ENCODE measurements around the gene CFAP61. TPM values are rescaled to one million over a fixed set of nuclear protein-coding genes. Genes with fewer than 3 reads are reported as not detected.

CFAP61 gene
- total and polyA plus RNA-seq, 5 donors from 2014 or later: not detected

DNA sequence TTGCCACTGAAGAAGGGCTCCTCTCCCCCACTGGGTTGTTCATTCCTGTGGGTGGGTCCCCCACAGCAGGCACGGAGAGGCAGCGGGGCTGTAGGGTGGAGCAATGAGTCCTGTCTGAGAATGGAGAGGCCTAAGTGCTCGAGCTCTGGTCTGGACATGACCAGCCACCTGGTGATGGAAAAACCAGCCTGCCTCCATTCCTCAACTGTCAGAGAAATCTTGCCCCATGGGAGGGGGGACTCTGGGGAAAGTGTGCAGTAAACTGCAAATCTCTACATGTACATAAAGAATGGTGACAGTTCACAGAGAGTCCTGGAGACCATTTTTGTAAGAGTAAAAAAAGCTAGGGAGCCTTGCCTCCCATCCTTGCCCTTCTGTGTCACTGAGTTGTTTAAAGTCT is 349.7 kb downstream of the CFAP61 start:
- Histone ChIP-seq H3K27ac (ENCODE audit: insufficient read depth, low read length, poor library complexity, severe bottlenecking) (no peak overlapping the region), H3K9me3 (ENCODE audit: control insufficient read depth in 2 of 2, low read length in 2 of 2) (no peaks in the 10 kb centered on the region), H3K4me3 (ENCODE audit: low read depth, low read length) (no peak overlapping the region), H3K4me1 (ENCODE audit: control insufficient read depth, insufficient read depth, low read length, poor library complexity, severe bottlenecking) (no peaks in the 10 kb centered on the region), H3K36me3 (ENCODE audit: control insufficient read depth, insufficient read depth, low read length) (no peaks in the 10 kb centered on the region), H3K27me3 (ENCODE audit: control insufficient read depth, insufficient read depth, low read length) (no peaks in the 10 kb centered on the region)
- Mint-ChIP-seq H3K27ac (peak overlapping the region in 1 of 3 donors; percentile 35), H3K36me3 (peaks cover 28% of the 10 kb centered on the region), H3K4me3 (no peak overlapping the region), H3K4me1 (peaks cover 0 to 3% (median 0%) of the 10 kb centered on the region in 4 donors), H3K27me3 (no peaks in the 10 kb centered on the region), H3K9me3 (peaks cover 0 to 2% (median 0%) of the 10 kb centered on the region in 7 donors)
- DNase-seq: no peak
- ATAC-seq (ENCODE audit: low read depth in 2 of 2): no peak

DNA sequence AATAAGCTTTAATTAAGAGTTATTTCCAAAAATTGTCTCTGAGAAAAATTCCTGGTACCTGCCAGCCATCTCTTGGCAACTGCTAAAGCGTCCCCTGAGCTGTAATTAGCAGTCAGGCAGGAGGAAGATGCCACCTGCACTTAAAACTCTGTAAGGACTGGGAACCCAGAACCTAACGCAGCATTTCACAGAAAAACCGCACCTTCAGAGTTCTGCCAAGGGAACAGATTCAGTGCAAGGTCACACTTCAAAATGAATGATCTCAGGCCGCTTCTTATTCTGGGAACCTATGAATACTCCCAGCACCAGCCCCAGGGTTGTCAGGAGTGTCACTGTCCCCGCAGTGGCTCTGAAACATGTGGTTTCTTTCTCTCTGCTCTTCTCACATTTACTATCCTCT is 352.3 kb downstream of the CFAP61 start:
- no peaks in the 10 kb centered on the region for H3K4me1 ChIP-seq (ENCODE audit: control insufficient read depth, insufficient read depth, low read length, poor library complexity, severe bottlenecking)
- H3K9me3 ChIP-seq (ENCODE audit: control insufficient read depth in 2 of 2, low read length in 2 of 2): no peaks in the 10 kb centered on the region
- no peak for ATAC-seq (ENCODE audit: low read depth in 2 of 2)
- no peaks in the 10 kb centered on the region for H3K36me3 ChIP-seq (ENCODE audit: control insufficient read depth, insufficient read depth, low read length)
- Mint-ChIP-seq H3K9me3 (peaks cover 0 to 2% (median 0%) of the 10 kb centered on the region in 7 donors), H3K36me3 (peaks cover 23% of the 10 kb centered on the region), H3K27me3 (no peaks in the 10 kb centered on the region), H3K4me3 (no peak overlapping the region), H3K4me1 (peaks cover 0 to 3% (median 0%) of the 10 kb centered on the region in 4 donors), H3K27ac (no peak overlapping the region)
- DNase-seq: peak in 1 of 3 donors; percentile 12
- H3K27ac ChIP-seq (ENCODE audit: insufficient read depth, low read length, poor library complexity, severe bottlenecking): no peak overlapping the region
- no peak overlapping the region for H3K4me3 ChIP-seq (ENCODE audit: low read depth, low read length)
- no peaks in the 10 kb centered on the region for H3K27me3 ChIP-seq (ENCODE audit: control insufficient read depth, insufficient read depth, low read length)

DNA sequence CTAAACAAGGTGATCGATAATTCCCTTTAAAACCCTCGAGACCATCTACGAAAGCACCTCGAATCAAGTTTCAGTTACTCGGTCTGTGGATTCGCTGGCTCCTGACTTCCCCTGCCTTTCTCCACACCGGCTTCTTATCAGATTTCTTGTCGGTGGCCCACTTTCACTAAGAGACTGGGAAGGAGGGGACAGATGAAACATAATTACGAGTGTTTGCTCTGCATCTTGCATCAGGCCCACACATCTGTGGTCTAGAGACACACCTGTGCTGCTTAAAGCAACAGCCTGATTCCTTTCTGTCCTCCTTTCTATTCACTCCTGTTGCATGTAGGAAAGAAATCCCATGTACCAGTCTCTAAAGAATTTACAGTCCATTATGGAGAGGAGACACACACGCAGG is 353.3 kb downstream of the CFAP61 start:
- H3K4me1 Mint-ChIP-seq: peaks cover 0 to 3% (median 0%) of the 10 kb centered on the region in 4 donors
- H3K27ac Mint-ChIP-seq: peak overlapping the region in 1 of 3 donors; percentile 14
- H3K4me3 Mint-ChIP-seq: no peak overlapping the region
- no peak for DNase-seq
- peaks cover 18% of the 10 kb centered on the region for H3K36me3 Mint-ChIP-seq
- ATAC-seq (ENCODE audit: low read depth in 2 of 2): no peak
- H3K27ac ChIP-seq (ENCODE audit: insufficient read depth, low read length, poor library complexity, severe bottlenecking): no peak overlapping the region
- H3K9me3 ChIP-seq (ENCODE audit: control insufficient read depth in 2 of 2, low read length in 2 of 2): no peaks in the 10 kb centered on the region
- H3K27me3 ChIP-seq (ENCODE audit: control insufficient read depth, insufficient read depth, low read length): no peaks in the 10 kb centered on the region
- H3K9me3 Mint-ChIP-seq: peaks cover 0 to 2% (median 0%) of the 10 kb centered on the region in 7 donors
- no peaks in the 10 kb centered on the region for H3K36me3 ChIP-seq (ENCODE audit: control insufficient read depth, insufficient read depth, low read length)
- H3K4me1 ChIP-seq (ENCODE audit: control insufficient read depth, insufficient read depth, low read length, poor library complexity, severe bottlenecking): no peaks in the 10 kb centered on the region
- H3K27me3 Mint-ChIP-seq: no peaks in the 10 kb centered on the region
- no peak overlapping the region for H3K4me3 ChIP-seq (ENCODE audit: low read depth, low read length)

DNA sequence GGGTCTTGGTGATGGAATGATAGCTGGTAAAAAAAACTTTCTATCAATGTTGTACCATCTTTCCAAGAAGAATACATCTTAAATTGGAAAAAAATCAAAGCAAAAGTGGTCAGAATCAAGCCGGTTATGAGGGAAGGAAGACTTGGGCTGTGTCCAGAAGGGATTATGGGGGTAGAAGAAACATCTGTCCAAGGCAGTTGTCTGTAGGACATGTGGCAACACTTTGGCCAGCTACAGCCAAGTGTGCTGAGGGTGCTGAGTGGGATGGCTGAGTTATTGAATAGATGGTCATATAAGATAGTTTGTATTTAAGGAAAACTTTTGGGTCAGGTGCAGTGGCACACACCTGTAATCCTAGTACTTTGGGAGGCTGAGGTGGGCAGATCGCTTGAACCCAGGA is 354.0 kb downstream of the CFAP61 start:
- peak overlapping the region in 1 of 4 donors; percentile 38 for H3K4me3 Mint-ChIP-seq
- H3K27ac Mint-ChIP-seq: peak overlapping the region in 1 of 3 donors; percentile 15
- H3K9me3 Mint-ChIP-seq: peaks cover 0 to 2% (median 0%) of the 10 kb centered on the region in 7 donors
- no peak overlapping the region for H3K4me3 ChIP-seq (ENCODE audit: low read depth, low read length)
- H3K4me1 Mint-ChIP-seq: peaks cover 0 to 3% (median 0%) of the 10 kb centered on the region in 4 donors
- peaks cover under 1% of the 10 kb centered on the region for H3K36me3 ChIP-seq (ENCODE audit: control insufficient read depth, insufficient read depth, low read length)
- DNase-seq: no peak
- no peak overlapping the region for H3K27ac ChIP-seq (ENCODE audit: insufficient read depth, low read length, poor library complexity, severe bottlenecking)
- H3K27me3 Mint-ChIP-seq: no peaks in the 10 kb centered on the region
- H3K4me1 ChIP-seq (ENCODE audit: control insufficient read depth, insufficient read depth, low read length, poor library complexity, severe bottlenecking): no peaks in the 10 kb centered on the region
- H3K27me3 ChIP-seq (ENCODE audit: control insufficient read depth, insufficient read depth, low read length): no peaks in the 10 kb centered on the region
- H3K36me3 Mint-ChIP-seq: peaks cover 20% of the 10 kb centered on the region
- no peak for ATAC-seq (ENCODE audit: low read depth in 2 of 2)
- no peaks in the 10 kb centered on the region for H3K9me3 ChIP-seq (ENCODE audit: control insufficient read depth in 2 of 2, low read length in 2 of 2)

DNA sequence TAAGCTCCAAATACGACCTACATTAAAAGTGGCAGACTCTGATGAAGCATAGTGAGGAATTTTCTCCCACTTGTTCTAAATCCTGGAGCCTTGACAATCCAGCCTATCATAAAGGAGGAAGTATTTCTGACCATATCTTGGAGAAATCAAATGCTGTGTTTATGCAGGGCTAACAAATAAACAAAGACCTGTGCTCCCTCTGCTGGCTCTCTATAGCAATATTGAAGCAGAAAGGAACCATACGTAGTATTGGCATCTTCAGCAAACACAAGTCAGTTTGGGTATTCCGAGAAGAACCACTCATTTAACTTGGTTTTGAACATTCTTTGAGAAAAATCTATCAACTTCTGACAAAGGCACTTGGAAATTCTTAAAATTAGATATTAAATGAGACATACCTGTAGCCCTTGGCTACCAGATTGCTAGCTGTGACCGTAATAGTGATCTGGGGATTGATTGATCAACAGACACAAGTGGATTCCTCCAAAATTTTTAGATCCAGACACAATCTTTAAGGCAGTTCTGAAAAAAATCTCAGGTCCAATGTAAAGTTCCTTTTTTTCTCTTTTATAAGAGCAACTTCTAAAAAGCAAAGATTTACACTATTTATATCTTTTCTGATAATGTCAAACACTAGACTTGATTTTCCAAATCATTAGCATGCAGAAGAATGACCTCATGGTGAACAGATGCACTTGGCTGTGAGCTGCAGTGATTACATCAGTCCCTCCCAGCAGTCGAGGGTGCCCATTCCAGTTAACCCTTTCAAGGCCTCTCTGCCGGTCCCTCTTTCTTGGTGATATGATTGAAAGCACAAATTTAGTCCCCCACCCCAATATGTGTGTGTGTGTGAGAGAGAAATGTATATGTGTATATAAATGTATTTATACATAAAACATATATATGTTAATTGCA is 355.8 kb downstream of the CFAP61 start:
- H3K27me3 Mint-ChIP-seq: no peaks in the 10 kb centered on the region
- DNase-seq: no peak
- no peak overlapping the region for H3K4me3 ChIP-seq (ENCODE audit: low read depth, low read length)
- no peak overlapping the region for H3K27ac Mint-ChIP-seq
- H3K27me3 ChIP-seq (ENCODE audit: control insufficient read depth, insufficient read depth, low read length): no peaks in the 10 kb centered on the region
- no peak for ATAC-seq (ENCODE audit: low read depth in 2 of 2)
- peaks cover 0 to 3% (median 0%) of the 10 kb centered on the region in 4 donors for H3K4me1 Mint-ChIP-seq
- H3K4me1 ChIP-seq (ENCODE audit: control insufficient read depth, insufficient read depth, low read length, poor library complexity, severe bottlenecking): no peaks in the 10 kb centered on the region
- peaks cover 26% of the 10 kb centered on the region for H3K36me3 Mint-ChIP-seq
- no peak overlapping the region for H3K4me3 Mint-ChIP-seq
- no peak overlapping the region for H3K27ac ChIP-seq (ENCODE audit: insufficient read depth, low read length, poor library complexity, severe bottlenecking)
- H3K9me3 ChIP-seq (ENCODE audit: control insufficient read depth in 2 of 2, low read length in 2 of 2): no peaks in the 10 kb centered on the region
- H3K36me3 ChIP-seq (ENCODE audit: control insufficient read depth, insufficient read depth, low read length): peaks cover 2% of the 10 kb centered on the region
- peaks cover 0 to 2% (median 0%) of the 10 kb centered on the region in 7 donors for H3K9me3 Mint-ChIP-seq

DNA sequence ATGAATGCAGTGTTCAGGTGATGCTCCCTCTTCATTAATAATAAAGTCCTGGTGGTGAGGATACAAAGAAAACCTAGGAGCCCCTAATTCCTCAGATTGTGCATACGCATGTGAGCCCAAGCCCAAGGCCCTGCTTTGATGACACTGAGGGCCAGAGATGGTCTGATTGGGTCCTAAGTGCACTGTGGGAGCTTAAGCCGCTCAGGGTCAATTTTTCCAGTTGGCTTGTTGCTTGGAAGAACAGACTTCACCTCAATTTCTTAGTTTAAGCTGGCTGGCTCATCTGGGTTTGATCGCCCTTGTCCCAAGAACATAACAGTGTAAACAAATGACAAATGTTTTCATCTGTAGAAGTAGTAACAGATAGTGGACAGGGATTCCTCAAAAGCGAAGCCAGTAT is 357.0 kb downstream of the CFAP61 start:
- Mint-ChIP-seq H3K9me3 (peaks cover 0 to 2% (median 0%) of the 10 kb centered on the region in 7 donors), H3K27ac (no peak overlapping the region), H3K36me3 (peaks cover 30% of the 10 kb centered on the region), H3K27me3 (no peaks in the 10 kb centered on the region), H3K4me3 (no peak overlapping the region), H3K4me1 (peaks cover 0 to 3% (median 0%) of the 10 kb centered on the region in 4 donors)
- H3K4me3 ChIP-seq (ENCODE audit: low read depth, low read length): no peak overlapping the region
- no peaks in the 10 kb centered on the region for H3K9me3 ChIP-seq (ENCODE audit: control insufficient read depth in 2 of 2, low read length in 2 of 2)
- H3K36me3 ChIP-seq (ENCODE audit: control insufficient read depth, insufficient read depth, low read length): peaks cover 2% of the 10 kb centered on the region
- no peak for DNase-seq
- H3K27ac ChIP-seq (ENCODE audit: insufficient read depth, low read length, poor library complexity, severe bottlenecking): no peak overlapping the region
- ATAC-seq (ENCODE audit: low read depth in 2 of 2): no peak
- no peaks in the 10 kb centered on the region for H3K4me1 ChIP-seq (ENCODE audit: control insufficient read depth, insufficient read depth, low read length, poor library complexity, severe bottlenecking)
- no peaks in the 10 kb centered on the region for H3K27me3 ChIP-seq (ENCODE audit: control insufficient read depth, insufficient read depth, low read length)
